NCI-H2107 treated with DMSO at 0.1 percent for 48 hours (cell line): ENCODE measurements around the gene RFX4.
A peak's percentile ranks its signal among the peaks of the same experiment; 100 is the strongest.
"Not testable (repeated sequence)": the region's sequence is repeated elsewhere in the genome, so short reads cannot be mapped to it uniquely, and the experiment has no call there.

Experiments used
- DNase-seq: peaks from one replicate; lab custom pipeline; 2025; ENCODE audit not compliant: unreplicated experiment; lab: John Stamatoyannopoulos, UW

The RFX4 gene

GRCh38 chr12:106590601-106591000, 7.8 kb downstream of the RFX4 start:
- DNase-seq: no peak

- no peak for DNase-seq
These were observed 11.6 kb downstream of the RFX4 start for GRCh38 chr12:106594447-106594846.

- DNase-seq: no peak
These were observed 12.5 kb downstream of the RFX4 start for GRCh38 chr12:106595268-106595667.

DNA sequence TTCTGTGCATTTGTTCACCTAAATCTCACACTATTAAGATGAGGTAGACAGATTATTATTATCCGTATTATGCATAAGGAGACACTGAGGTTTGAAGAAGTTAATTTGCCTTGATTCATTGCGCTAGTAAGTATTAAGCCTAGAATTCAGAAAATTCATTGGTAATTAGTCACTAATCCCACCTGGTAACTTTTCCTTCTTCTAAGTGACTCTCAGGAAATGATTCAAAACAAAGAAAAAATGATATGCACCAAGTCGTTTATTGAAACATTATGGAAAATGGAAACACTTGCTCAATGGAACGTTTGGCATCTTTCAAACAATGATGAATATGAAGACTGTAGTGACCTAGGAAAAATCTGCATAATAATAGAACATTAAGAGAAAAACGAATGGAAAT, 15.2 kb downstream of the RFX4 start:
- no peak for DNase-seq

- DNase-seq: no peak
These were observed 16.5 kb downstream of the RFX4 start for GRCh38 chr12:106599302-106599701.

DNA sequence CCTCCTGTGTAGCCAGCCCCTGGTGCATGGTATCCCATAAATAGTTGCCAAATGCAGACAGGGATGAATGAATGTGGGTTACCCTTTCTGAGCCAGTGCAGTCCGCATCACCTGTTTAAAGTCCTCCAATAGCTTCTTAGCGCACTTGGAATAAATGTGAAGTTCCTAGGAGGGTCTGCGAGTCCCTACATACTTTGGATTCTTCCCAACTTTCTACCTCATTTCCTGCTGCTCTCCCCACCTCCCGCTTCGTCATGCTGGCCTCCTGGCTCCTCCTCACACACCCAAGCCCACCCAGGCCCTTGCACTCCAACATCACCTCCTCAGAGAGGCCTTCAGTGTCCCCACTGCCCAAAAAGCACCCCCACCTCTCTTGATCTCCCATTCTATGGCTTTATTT, 17.7 kb downstream of the RFX4 start:
- no peak for DNase-seq

GRCh38 chr12:106601031-106601430, 18.2 kb downstream of the RFX4 start:
- DNase-seq: no peak

- no peak for DNase-seq
These were observed 18.7 kb downstream of the RFX4 start for GRCh38 chr12:106601496-106601895.

DNA sequence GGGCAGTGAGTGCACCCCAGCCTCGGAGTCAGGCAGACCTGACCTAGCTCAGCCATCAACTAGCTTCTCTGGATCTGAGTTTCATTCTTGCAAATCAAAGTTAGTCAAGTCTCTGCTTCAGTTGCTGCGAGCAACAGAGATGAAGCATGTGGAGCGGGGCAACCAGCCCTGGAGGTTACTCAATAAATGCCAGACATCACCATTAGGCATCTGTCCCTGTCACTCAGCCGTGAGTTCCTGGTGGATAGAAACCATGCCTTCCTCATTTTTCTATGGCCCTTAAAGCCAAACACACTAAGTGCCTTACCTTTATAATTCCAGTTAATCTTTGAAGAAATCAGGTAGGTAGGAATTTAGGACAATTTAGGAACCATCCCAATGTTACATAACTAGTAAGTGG, 19.3 kb downstream of the RFX4 start:
- no peak for DNase-seq

GRCh38 chr12:106605254-106605653, 22.4 kb downstream of the RFX4 start:
- no peak for DNase-seq

- DNase-seq: not testable (repeated sequence)
These were observed 37.8 kb downstream of the RFX4 start for GRCh38 chr12:106620588-106620987.

GRCh38 chr12:106625976-106626375, 43.2 kb downstream of the RFX4 start:
- no peak for DNase-seq

DNA sequence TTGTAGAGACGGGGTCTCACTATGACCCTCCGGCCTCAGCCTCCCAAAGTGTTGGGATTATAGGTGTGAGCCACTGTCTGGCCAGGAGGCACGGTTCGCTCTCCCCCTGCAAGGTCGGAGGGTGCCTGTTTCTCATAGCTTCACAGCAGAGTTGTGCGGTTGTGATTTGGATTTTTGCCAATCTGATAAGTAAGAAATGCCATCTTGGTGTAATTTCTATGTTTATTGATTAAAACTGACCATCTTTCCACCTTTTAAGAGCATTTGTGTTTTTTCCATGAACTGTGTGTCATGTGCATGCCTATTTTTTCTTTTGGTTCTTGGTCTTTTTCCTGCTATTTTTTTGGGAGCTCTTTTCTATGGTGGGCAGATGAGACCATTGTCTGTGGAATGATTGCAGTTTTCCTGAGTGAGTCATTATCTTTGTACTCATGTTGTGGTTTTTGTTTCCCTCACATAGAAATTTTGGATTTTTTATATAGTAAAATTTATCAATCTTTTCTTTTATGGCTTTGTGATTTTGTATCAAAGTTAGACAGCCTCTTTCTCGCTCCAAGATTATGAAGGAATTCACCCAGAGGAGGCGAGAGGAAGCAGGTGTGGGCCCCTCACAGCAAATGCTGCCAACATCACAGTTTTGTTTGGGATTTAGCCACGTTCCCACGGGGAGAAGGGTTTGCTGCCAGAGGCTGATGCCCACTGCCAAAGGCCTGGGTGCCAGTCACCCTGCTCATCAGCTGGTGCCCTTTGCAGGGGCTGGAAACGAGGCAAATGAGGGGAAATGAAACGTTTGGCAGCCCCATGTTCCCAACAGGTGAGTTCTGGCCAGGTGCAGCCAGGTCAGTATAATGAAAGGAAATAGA, 47.2 kb downstream of the RFX4 start:
- no peak for DNase-seq

- no peak for DNase-seq
These were observed 48.3 kb downstream of the RFX4 start for GRCh38 chr12:106631150-106631549.

DNA sequence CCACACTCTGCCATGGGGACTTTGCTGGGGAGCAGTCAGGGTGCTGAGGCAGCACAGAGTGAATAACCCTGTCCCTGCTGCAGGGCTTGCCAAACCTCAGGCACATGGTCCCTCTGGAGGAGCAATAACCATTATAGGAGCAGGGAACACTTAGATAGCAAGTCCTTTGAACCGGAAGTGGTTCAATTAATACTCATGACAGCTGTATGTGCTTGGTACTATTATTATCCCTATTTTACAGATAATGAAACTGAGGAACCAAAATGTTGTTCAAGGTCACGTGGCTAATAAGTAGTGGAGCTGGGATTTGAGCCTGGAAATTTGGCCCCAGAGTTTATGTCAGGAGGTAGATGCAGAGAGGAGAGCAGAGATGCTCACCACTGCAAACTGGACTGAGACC, 49.0 kb downstream of the RFX4 start:
- DNase-seq: no peak

- no peak for DNase-seq
These were observed 50.1 kb downstream of the RFX4 start for GRCh38 chr12:106632797-106633450.

DNA sequence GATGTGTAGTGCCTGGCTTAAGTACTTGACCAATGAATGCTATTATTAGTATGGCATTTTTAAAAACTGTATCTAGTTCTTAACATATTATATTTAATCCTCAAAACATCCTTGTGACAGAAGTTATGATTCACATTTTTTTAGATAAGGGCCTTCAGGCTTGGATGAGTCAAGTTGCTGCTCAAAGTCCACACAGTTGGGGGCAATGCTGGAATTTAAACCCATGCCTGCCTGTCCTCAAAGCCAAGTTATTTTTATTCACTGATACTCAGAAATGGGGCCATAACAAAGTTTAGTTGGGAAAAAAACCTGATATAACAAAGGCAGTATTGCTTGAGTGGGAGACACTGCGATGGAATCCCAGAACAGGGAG, 50.6 kb downstream of the RFX4 start:
- DNase-seq: no peak

DNA sequence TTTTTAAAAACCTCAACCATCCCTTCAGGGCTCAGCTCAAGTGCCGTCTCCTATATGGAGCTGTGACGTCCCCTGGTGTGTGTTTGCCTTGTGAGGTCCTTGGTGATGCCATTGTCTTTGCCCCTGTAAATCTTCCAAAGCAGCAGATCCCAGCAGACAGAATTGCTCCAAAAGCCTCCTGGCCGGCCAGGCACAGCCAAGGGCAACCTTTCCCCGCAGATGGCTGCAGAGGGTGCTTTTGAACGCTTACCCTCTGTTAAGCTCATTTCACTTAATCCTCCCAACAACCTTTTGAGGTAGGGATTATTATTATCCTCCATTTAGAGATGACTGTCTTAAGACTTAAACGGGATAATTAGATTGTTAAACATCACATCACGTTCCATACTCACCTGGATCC, 51.4 kb downstream of the RFX4 start:
- DNase-seq: no peak

GRCh38 chr12:106643000-106643399, 60.2 kb downstream of the RFX4 start:
- DNase-seq: no peak

- DNase-seq: no peak
These were observed 61.7 kb downstream of the RFX4 start for GRCh38 chr12:106644335-106645073.

DNA sequence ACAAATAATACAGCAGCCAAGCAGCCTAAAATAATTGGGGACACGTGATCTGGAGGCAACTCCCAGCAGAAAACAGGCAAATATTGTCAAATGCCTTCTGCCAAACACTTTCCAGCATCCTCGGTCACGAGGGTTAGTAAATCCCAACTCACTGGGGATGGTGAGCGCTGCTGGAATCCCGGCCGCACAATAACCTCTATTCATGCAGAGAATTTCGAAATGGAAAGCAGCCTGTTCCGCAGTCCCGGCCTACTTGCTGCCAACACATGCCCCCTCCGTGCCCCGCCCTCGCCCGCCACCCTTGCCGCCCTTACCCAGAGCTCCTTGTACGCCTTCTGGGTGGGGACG, 62.2 kb downstream of the RFX4 start:
- DNase-seq: peak; percentile 81
